NCI-H2227 treated with DMSO at 0.1 percent for 48 hours (cell line): ENCODE results near the gene DHPS.

Experiments used
- DNase-seq: peaks from one replicate; lab custom pipeline; 2025; lab: John Stamatoyannopoulos, UW

Gene DHPS

DNA sequence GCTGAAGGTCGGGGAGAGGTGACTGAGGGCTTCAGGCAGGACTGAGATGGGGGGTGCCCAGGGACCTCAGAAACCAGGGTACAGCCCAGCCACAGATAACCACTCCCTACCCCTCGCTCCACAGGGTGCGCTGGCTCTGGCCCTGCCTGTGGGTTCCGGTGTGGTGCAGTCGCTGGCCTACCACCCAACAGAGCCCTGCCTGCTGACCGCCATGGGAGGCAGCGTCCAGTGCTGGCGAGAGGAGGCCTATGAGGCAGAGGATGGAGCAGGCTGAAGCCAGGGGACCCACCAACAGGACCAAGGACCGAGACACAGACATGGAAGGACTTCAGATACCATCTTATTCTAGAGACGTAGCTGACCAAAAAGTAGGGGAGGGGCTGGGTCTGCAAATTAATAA, 6.3 kb downstream of the DHPS start:
- no peak for DNase-seq

DNA sequence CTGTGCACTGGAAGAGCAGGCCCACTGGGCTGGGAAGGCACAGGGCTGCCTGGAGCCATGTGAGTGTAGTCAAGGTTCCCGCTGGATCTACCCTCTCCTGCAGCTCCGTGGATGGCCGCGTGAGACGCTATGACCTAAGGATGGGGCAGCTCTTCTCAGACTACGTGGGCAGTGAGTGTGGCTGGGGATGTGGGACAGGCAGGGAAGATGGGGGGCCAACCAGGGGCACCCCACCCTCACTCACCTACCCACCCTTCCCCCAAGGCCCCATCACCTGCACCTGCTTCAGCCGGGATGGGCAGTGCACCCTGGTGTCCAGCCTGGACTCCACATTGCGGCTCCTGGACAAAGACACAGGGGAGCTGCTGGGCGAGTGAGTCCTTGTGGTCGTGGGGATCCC, 8.9 kb downstream of the DHPS start:
- no peak for DNase-seq

DNA sequence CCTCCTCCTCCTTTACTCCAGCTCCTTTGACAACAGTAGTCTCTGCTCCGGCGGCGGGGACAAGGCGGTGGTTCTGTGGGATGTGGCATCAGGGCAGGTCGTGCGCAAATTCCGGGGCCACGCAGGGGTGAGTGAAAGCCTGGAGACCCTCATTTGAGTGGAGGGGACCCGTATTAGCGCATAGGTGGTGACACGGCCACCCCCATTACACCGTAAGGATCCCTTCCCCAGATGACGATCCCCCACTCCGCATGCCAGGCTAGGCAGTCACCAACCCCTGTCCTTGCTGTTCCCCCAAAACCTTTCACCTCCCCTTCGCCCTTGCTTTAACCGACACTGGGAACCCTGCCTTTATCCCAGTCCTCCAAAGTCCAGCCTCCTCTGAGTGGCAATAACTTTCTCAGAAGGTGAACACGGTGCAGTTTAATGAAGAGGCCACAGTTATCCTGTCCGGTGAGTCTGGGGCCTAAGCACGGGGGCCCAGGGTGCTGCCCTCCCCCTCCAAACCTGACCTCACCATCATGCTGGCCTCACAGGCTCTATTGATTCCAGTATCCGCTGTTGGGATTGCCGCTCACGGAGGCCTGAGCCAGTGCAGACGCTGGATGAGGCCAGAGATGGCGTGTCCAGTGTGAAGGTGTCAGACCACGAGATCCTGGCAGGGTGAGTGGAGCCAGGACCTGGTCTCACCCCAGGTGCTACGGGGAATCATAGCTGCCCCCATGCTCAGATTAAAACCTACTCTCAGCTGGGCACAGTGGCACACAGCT, 11.3 kb downstream of the DHPS start:
- no peak for DNase-seq

DNA sequence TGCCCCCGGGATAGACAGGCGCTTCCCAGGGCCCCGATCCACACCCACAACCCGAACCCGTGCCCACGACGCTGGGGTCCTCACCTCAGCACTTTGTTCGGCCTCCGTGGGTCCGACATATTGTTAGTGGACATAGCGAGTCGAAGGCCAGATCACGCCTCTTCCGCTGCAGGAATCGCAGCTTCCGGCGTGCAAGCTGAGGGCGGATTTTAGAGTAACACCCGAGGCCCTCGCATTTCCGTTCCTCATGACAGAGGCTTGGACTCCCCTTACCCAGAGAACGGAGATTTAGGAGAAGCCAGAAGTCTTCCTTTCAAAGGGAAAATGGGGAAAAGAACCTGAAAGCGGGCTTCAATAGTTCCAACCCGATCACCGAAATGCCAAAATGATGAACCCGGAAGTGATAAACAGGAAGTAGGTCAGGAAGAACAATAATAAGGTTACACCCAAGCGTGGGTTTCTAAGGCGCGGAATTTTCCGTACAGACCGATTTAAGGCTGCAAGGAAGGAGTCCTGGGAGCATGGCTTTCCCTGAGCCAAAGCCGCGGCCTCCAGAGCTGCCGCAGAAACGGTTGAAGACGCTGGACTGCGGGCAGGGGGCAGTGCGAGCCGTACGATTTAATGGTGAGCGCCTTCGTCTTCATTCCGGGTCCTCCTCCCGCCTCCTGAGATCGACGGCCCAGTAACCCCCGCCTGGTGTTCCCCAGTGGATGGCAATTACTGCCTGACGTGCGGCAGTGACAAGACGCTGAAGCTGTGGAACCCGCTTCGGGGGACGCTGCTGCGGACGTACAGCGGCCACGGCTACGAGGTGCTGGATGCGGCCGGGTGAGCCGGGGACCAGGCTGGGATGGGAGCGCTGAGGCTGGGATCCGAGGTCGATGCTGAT, 12.2 kb downstream of the DHPS start:
- peak; percentile 86 for DNase-seq

DNA sequence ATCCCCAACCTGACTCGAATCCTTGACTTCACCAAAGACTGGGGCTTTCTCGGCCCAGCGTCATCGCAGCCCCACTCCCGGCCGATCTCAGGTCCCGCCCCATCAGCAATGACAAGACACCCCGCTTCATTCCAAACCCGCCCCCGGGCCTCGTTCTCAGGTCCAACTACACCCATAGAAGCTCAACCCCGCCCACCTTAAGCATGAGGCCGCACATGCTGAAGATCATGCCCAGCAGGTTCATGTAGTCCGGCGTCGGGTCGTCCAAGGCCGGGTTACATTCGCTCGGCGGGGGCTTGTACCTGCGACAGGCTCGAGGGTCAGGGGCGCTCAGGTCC, 12.8 kb downstream of the DHPS start:
- no peak for DNase-seq

DNA sequence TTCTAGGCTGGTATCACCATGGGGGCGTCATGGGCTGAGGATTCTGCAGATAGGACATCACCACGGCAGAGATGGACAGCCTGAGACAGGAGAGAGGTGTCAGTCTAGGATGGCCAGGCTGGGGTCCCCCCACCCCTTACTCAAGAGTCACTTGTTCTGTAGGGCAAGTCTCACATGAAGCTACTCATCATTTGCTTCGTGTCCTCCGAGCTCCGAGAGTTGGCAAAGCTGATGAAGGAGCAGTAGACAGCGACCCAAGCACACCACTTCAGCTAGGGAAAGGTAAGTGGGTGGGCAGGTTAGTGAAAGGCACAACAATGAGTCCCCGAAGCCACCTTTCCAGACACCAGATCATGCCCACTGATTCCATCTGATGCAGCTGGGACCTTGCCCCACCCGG, 13.3 kb downstream of the DHPS start:
- no peak for DNase-seq

DNA sequence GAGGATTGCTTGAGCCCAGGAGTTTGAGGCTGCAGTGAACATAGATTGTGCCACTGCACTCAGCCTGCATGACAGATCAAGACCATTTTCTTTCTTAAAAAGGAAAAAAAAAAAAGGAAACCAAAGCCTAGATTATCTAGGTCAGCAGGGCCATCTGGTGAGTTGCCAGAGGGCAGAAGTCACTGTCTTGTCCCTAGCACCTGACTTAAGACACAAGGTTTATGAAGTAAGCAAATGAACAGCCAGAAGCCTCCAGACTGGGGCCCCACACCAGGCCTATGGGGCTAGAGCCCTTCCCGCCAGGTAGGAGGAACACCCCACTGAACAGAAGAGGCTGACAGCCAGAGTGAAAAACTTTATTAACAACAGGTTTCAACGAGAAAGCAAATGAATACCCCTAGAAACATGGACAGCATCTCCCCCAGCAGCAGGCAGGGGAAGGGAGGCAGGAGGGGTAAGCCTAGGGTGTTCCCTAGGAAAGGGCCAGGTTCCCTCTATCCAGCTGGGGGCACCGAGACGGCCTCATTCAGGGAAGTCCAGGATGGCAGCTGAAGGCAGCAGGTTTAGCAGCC, 13.9 kb downstream of the DHPS start:
- DNase-seq = no peak

DNA sequence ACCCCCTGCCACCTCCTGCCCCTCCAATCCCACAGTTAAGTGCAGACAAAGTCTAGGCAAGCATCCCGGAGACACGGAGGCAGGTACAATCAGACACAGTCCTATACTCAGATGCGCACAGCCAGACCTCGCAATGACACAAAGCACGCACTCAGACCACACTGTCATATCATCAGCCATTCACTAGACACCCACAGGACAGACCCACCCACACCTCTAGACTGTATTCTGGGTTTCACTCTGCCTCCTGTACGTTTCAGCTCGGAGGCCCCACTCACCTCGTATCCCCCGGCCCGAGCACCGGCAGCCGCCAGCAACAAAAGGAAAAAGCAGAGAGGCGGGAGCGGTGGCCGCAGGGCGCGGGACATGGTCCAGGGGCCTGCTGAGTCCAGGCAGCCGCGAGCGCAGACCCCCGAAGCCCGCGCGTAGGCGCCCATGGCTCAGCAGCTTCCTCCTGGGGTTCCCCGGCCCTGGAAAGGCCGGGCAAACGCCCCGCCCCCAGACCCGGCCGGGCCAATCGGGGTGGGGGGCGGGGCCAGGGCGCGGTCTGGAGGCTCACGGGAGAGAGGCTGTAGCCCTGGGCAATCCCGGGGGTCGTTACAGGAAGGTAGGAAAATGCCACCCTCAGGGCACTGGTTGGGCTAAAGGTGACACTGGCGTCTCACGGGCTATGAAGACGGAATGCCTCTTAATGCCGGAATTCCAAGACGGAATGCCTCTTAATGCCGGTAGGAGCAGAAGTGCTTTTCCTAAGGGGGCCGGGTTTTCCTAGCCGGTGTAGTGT, 15.2 kb downstream of the DHPS start, which contains the start of the genes MAN2B1 and WDR83:
MAN2B1 (minus strand) TSS at position 478 of the 784 bp plus-strand sequence; CDS start at position 437, 41 bp downstream.
WDR83 (plus strand) TSS at position 543 of the 784 bp plus-strand sequence. CDS start 2,984 bp downstream, outside the sequence.
- peak; percentile 30 for DNase-seq

DNA sequence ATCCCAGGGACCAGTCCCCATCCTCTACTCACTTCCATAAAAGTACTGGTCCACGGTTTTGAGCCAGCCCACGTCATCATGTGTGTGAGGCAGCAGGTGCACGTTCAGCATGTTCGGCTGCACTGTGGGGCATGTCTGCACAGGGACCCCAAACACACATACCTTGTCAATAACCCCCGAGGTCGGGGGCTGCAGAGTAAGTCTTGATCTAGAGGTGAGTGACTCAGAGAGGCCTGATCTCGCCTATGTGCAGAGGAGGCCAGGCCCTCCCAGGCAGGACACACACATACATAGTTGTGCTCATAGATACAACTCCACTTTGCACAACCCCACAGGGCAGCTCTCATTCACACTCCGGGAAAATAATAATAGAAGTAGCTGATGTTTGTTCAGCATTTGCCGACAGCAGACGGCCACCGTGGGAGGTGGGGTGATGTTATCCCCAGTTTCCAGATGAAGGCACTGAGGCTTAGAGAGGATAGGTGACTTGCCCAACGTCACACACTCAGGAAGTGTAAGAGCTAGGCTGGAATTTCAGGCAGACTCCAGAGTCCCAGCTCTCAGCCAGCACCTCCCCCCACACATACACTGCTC, 15.9 kb downstream of the DHPS start:
- DNase-seq = no peak

DNA sequence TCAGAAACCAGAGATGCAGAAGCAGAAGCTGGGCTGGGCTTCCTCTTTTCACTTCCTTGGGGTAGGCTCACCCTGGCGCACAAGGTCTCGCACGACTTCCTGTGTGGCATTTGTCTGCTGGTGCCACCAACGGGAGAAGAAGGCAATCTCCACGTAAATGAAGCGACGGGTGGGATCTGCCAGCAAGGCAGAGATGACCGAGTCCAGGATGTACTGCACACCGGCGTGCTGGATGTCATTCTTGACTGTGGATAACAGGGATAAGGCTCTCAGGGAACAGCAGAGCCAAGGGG, 16.5 kb downstream of the DHPS start:
- no peak for DNase-seq

DNA sequence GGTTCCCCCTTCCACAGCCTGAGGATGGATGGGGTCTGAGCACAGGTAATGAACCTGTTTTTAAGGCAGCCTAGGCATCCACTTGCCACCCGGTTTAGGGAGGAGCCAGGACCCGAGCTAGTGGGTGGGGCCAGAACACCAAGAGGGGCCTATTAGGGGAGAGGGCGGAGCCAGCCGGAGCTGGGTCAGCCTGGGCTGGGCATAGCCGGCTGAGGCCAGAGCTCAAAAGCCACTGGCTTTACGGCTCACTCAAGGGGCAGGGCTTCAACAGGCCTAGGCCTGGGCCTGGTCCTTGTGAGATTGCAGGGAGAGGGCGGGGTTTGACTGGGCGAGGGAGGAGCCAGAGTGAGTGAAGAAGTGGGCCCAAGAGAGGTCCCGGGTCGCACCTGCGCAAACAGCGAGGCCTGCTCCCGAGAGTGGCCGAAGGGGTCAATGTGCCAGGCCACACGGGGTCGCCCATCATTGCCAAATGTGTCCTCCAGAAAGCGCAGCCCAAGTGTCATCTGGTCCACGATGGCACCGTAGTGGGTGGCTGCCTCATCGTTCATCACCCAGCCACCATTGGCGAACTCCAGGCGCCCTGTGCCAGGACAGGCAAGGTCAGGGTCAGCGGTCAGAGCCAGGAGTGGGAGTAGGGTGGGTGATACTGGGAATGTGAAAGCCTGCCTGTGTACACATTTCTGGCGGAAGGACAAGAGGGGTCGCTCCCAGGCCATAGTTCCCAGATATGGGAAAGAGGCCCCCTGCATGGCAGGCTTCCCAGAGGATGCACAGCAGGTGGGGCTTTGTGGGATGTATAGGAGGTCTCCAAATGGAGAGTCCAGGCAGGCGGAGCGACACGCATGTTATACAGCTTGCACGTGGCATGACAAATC, 17.0 kb downstream of the DHPS start:
- DNase-seq = no peak

DNA sequence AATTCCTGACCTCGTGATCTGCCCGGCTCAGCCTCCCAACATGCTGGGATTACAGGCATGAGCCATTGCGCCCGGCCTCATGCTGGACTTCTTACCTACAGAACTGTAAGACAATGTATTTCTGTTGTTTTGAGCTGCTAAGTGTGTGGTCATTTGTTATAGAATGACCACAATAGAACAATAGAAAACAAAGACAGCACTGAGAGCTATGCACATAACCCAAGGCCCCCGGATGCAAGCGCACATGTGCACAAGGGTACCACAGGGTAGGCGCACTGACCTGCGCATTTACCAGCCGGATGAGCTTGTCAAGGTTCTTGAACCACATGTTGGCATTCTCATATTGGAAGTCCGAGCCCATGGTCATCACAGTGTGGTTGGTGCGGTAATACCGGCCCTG, 20.7 kb downstream of the DHPS start:
- DNase-seq = no peak

DNA sequence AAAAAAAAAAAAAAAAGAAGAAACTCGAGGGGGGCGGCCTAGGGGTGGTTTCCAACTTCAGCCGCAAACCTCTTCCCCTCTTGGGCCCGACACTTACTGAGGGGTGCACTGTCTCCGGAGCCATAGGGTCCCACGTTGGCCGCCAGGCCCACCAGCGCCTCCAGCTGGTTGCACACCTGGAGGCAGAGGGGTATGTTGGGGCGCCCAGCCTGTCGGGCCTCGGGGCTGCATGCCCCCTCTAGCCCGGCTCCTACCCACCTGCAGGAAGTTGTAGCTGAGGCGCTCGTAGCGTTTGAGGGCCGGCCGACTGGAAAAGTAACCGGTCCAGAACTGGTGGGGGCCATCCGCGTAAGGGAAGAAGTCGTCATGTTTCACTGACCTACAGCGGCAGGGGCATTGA, 23.7 kb downstream of the DHPS start:
- DNase-seq = no peak

DNA sequence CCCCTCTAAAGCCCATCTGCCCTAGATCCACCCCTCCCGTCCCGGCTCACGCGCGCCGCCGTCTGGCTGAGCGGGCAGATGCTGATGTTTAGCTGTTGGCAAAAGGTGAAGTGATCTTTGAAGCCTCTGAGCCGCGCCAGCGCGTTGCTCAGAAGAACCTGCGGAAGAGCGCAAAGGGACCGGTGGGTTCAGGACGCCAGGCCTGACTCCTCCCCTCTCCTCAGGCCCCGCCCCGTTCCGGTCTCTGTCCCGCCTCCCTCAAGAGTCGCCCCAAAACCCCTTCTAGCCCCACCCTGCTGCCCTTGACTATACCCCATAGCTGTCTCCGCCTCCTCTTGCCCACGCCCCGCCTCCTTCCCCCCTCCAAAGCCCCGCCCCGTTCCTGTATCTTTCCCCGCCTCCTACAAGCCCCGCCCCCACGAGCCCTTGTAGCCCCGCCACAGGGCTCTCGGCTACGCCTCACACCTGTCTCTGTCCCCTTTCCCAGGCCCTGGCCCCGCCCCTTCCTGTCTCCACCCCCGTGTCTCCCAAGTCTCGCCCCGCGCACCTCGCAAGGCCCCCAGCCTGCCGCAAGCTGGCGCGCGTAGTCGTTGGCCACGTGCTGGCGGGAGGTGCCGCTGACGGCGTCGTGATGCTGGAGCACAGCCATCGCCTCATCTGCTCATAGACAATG, 24.6 kb downstream of the DHPS start:
- no peak for DNase-seq

DNA sequence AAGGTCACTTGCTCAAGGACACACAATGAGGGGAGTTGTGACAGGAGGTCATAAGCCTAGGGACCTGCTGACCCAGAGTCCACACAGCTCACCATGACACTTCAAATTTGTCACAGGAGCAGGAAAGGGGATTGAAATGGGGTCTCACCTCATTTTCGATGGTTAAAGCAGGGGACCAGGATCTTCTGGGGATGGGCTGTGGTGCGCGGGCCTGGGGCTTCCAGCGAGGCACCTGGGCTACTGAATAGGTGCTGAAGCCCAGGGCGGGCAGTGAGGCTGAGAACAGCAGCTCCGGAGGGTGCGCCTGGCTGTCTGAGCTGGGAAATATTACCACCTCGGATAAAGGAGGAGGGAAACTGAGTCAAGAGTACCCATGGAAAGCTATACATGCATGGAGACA, 26.1 kb downstream of the DHPS start:
- no peak for DNase-seq

DNA sequence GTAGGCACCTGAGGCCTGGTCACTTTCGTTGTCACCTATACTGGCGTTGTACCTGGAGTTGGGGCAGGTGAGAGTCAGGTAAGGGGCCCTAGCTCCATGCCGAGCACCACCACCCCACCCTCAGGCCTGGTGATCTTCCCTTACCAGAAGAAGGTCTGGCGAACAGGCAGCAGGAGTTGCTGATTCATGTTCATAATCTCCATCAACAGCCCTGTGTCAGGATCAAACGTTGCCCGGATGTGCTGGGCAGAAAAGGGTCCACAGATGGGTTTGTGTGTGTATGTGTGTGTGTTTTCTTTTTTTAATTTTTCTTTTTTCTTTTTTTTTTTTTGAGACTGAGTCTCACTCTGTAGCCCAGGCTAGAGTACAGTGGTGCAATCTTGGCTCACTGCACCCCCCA, 29.5 kb downstream of the DHPS start:
- DNase-seq = no peak

DNA sequence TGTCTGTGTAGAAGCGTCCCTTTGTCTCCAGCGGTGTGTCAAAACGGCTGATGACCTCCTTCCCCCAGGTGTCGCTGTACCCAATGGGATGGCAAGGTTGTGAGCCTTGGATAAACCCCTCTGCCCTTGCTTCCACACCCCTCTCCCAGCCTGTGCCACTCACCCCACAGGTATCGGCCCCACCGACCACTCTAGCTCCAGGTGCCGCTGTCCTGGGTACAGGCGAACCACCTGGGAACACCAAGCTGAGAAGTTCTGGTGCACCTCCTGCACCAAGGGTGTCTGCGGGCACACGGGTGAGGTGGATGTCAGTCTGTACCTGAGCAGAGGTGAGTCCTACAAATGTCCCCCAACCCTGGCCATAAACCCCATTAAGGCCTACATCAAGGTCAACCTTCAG, 31.7 kb downstream of the DHPS start:
- DNase-seq = no peak

DNA sequence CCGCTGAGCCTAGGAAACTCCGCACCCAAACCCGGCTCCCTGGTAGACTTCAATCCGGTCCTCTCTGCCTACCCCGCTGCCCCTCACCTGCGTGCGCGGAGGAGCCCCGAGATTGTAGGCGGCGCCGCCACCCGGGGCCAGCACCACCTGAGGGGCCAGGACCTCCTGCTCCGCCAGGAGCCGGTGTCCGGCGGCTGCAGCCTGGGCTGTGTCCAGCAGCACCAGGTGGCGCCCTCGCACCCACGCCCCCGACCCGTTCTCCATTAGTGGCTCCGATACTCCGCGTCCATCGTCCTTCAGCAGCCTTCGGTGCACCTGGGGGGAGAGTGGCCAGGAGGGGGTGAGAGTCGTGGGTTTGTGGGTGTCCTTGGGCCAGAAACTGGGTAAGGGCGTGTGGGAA, 33.6 kb downstream of the DHPS start:
- no peak for DNase-seq

DNA sequence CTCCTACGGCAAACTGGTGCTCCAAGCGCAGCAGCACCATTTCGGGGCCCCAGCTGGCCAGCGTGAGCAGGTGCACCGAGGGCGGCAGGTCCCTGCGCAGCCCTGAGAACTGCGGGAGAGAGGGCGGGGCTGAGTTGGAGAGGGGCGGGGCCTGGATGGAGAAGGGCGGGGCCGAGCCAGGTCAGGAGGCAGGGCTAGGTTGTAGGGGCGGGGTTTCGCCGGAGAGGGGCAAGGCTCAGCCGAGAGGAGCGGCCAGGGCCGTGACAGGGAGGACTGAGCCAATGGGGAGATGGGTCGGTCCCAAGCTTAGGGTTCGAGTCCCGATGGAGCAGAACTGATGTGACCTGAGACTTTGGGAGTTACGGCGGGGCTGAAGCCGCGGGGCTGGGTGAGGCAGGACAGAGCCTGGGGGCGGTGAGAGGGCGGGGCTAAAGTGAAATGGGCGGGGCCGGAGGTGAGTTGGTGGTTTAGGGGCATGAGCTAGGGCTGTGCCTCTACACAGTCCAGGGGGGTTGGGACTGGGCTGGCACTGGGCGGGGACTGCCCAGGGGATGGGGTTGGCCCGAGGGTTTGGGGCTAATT, 34.1 kb downstream of the DHPS start:
- no peak for DNase-seq

DNA sequence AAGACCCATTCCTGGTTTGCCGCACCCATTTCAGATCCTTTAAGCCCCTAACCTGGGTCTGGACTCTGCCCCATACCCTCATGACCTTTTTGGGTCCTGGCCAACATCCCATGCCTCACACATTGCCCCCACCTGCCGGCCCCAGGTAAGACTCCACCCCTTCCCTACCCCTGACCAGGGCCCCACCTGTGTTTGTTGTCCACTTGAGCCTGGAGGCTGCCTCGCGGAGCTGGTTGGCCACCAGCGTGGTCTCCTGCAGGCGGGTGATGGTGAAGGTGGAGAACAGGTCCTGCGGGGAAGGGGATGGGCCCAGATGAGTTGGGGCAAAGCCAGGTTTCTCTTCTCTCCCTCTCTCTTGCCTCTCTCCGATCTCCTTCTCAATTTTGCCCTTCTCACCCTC, 34.6 kb downstream of the DHPS start:
- no peak for DNase-seq
